Gastroesophageal sphincter (tissue), 4 donors: ENCODE results near the gene ZBTB34. TPM values are rescaled to one million over a fixed set of nuclear protein-coding genes. Genes with fewer than 3 reads are reported as not detected.
"Not testable (repeated sequence)": the region's sequence is repeated elsewhere in the genome, so short reads cannot be mapped to it uniquely, and the experiment has no call there.

Source experiments
- ATAC-seq: fragments of 150-250 bp; one replicate; pipeline ENCODE4 v1.9.1; 2016; ENCODE audit warnings: mild to moderate bottlenecking, moderate library complexity
- H3K27ac ChIP-seq, 4 donors: fragments of 200-600 bp; sonication (generic) in 3 of 4; 1 replicate in 3 of 4; 2 replicates in 1 of 4; pipeline ENCODE4 v1.5.1; 2016 to 2019
- H3K27me3 ChIP-seq: fragments of 200-600 bp; sonication (generic); one replicate; pipeline ENCODE4 v1.5.1; 2019
- H3K36me3 ChIP-seq, 2 donors: fragments of 200-600 bp; sonication (generic); one replicate each; pipeline ENCODE4 v1.5.1; 2019; ENCODE audit warnings: control low read depth in 1 of 2
- H3K4me1 ChIP-seq, 3 donors: fragments of 200-600 bp; sonication (generic); 1 replicate in 2 of 3; 2 replicates in 1 of 3; pipeline ENCODE4 v1.5.1; 2016 to 2019; ENCODE audit warnings: control low read depth in 2 of 3
- H3K4me3 ChIP-seq, 2 donors: fragments of 200-600 bp; sonication (generic); one replicate each; pipeline ENCODE4 v1.5.1; 2019; ENCODE audit warnings: mild to moderate bottlenecking in 1 of 2, moderate library complexity in 1 of 2
- H3K9me3 ChIP-seq, 3 donors: fragments of 200-600 bp; sonication (generic); one replicate each; pipeline ENCODE4 v1.5.1; 2017 to 2019; ENCODE audit warnings: control low read depth in 2 of 3
- CTCF ChIP-seq, 4 experiments: fragments of 200-600 bp in 2 of 4; fragments of 450-650 bp in 2 of 4; sonication (generic) in 1 of 4; IDR thresholded peaks; one replicate each; pipeline ENCODE4 v1.5.1; 2017 to 2019; ENCODE audit warnings: antibody characterized with exemption in 4 of 4, mild to moderate bottlenecking in 2 of 4, moderate library complexity in 2 of 4
- EP300 ChIP-seq: sonication (generic); formaldehyde crosslinking; IDR thresholded peaks from one replicate; pipeline ENCODE4 v1.6.1; 2017; ENCODE audit warnings: antibody characterized with exemption, mild to moderate bottlenecking
- POLR2A ChIP-seq, 2 donors: fragments of 450-650 bp; IDR thresholded peaks; one replicate each; pipeline ENCODE4 v1.6.1; 2017; ENCODE audit warnings: antibody characterized with exemption in 2 of 2, mild to moderate bottlenecking in 2 of 2, moderate library complexity in 1 of 2
- POLR2AphosphoS5 ChIP-seq: sonication (generic); formaldehyde crosslinking; IDR thresholded peaks from one replicate; pipeline ENCODE4 v1.6.1; 2017; ENCODE audit warnings: antibody characterized with exemption
- WGBS, 2 donors: methylation state at CpG; one replicate each; pipeline ENCODE4 v1.1.5; 2018; ENCODE audit warnings: low coverage in 1 of 2; 5-methylcytosine and 5-hydroxymethylcytosine counted together
- total RNA-seq, 4 donors: library from RNA; depleted of rRNA; stranded (reverse); fragments of >200 nt; gene quantifications; one replicate each; pipeline ENCODE4 v1.1.0, GENCODE V29; 2016

ZBTB34 gene
- total RNA-seq, result 10 to 100 TPM; 11.0 to 14.2 (median 13.5) TPM

GRCh38 chr9:126860077-126860756, at the start of gene ZBTB34:
TSS of gene ZBTB34 (plus strand) at chr9:126860639. CDS start at chr9:126879400, 18,761 bp downstream.
- no CpG with 5 or more reads among the region's 67 CpGs for WGBS, 2 donors
- peak; percentile 89 for ATAC-seq
- TF ChIP-seq EP300, result no peak
- TF ChIP-seq POLR2AphosphoS5, result peak; percentile 44
- peak; percentile 97 to 100 (median 100) for TF ChIP-seq CTCF (IDR thresholded peaks at IDR 0.05)
- peak; percentile 7 to 51 for TF ChIP-seq POLR2A (IDR thresholded peaks at IDR 0.05)
- peak within 1 kb of the TSS; percentile 54 to 86 for H3K4me3 ChIP-seq
- H3K27ac ChIP-seq, result peak within 1 kb of the TSS; percentile 82 to 96 (median 93)
- no peaks in the 10 kb centered on the region for H3K9me3 ChIP-seq
- H3K27me3 ChIP-seq, result peaks cover 4% of the 10 kb centered on the region
- H3K4me1 ChIP-seq, result peaks cover 0 to 49% (median 14%) of the 10 kb centered on the region in 3 donors
- H3K36me3 ChIP-seq, result peaks cover 0 to 13% of the 10 kb centered on the region in 2 donors

- ATAC-seq, result no peak
- 91 to 93% methylated on average over 5 to 10 of the region's 11 CpGs for WGBS, 2 donors
These were observed 47.4 kb upstream of the ZBTB34 start for GRCh38 chr9:126813072-126813471.

GRCh38 chr9:126814091-126814490, 46.3 kb upstream of the ZBTB34 start:
- H3K27me3 ChIP-seq, result no peaks in the 10 kb centered on the region
- peaks cover 0 to 12% (median 0%) of the 10 kb centered on the region in 3 donors for H3K4me1 ChIP-seq
- no peak overlapping the region for H3K4me3 ChIP-seq
- peaks cover 0 to 84% of the 10 kb centered on the region in 2 donors for H3K36me3 ChIP-seq
- no peak for TF ChIP-seq EP300
- TF ChIP-seq POLR2A (IDR thresholded peaks at IDR 0.05), result no peak
- no peak for TF ChIP-seq POLR2AphosphoS5
- no peak for TF ChIP-seq CTCF (IDR thresholded peaks at IDR 0.05)
- H3K9me3 ChIP-seq, result peaks cover 0 to 24% (median 0%) of the 10 kb centered on the region in 3 donors
- no peak overlapping the region for H3K27ac ChIP-seq
- no peak for ATAC-seq

More at GRCh38 chr9:126813072-126813471, 47.4 kb upstream of the ZBTB34 start:
- Histone ChIP-seq H3K9me3 (peaks cover 0 to 16% (median 0%) of the 10 kb centered on the region in 3 donors), H3K27me3 (no peaks in the 10 kb centered on the region), H3K4me1 (peaks cover 0 to 22% (median 0%) of the 10 kb centered on the region in 3 donors), H3K27ac (no peak overlapping the region), H3K36me3 (peaks cover 0 to 77% of the 10 kb centered on the region in 2 donors), H3K4me3 (no peak overlapping the region)
- no peak for TF ChIP-seq EP300
- TF ChIP-seq POLR2AphosphoS5, result no peak
- no peak for TF ChIP-seq CTCF (IDR thresholded peaks at IDR 0.05)
- no peak for TF ChIP-seq POLR2A (IDR thresholded peaks at IDR 0.05)

GRCh38 chr9:126817615-126818014, 42.8 kb upstream of the ZBTB34 start:
- not testable (repeated sequence) for ATAC-seq, H3K4me1 ChIP-seq, H3K4me3 ChIP-seq, H3K27ac ChIP-seq, H3K27me3 ChIP-seq
- WGBS, 2 donors, result 100% methylated on average over 7 of the region's 7 CpGs; no CpG with 5 or more reads in 1 of the 2 donors
- Histone ChIP-seq H3K9me3 (peaks cover 0 to 36% (median 0%) of the 10 kb centered on the region in 3 donors), H3K36me3 (peaks cover 0 to 59% of the 10 kb centered on the region in 2 donors)

GRCh38 chr9:126818482-126818881, 42.0 kb upstream of the ZBTB34 start:
- WGBS, 2 donors, result 96 to 97% methylated on average over 4 to 5 of the region's 5 CpGs
- ATAC-seq, result no peak
- H3K27ac ChIP-seq, result no peak overlapping the region
- TF ChIP-seq POLR2AphosphoS5 (no peak), POLR2A (IDR thresholded peaks at IDR 0.05) (no peak), CTCF (IDR thresholded peaks at IDR 0.05) (no peak), EP300 (no peak)
- H3K4me1 ChIP-seq, result peaks cover 0 to 6% (median 0%) of the 10 kb centered on the region in 3 donors
- H3K27me3 ChIP-seq, result no peaks in the 10 kb centered on the region
- peaks cover 0 to 51% of the 10 kb centered on the region in 2 donors for H3K36me3 ChIP-seq
- peaks cover 0 to 36% (median 0%) of the 10 kb centered on the region in 3 donors for H3K9me3 ChIP-seq
- no peak overlapping the region for H3K4me3 ChIP-seq
